ENCODE data around the gene NUMA1.

Gene NUMA1

GRCh38 chr11:71955898-71956456 is 124.4 kb downstream of the NUMA1 start:
- no peak for DNase-seq
